ENCODE results near the gene CCR9. TPM values are rescaled to one million over a fixed set of nuclear protein-coding genes. Genes with fewer than 3 reads are reported as not detected.

CCR9 gene
- total RNA-seq, 1 experiment from 2014 or later: not detected

DNA sequence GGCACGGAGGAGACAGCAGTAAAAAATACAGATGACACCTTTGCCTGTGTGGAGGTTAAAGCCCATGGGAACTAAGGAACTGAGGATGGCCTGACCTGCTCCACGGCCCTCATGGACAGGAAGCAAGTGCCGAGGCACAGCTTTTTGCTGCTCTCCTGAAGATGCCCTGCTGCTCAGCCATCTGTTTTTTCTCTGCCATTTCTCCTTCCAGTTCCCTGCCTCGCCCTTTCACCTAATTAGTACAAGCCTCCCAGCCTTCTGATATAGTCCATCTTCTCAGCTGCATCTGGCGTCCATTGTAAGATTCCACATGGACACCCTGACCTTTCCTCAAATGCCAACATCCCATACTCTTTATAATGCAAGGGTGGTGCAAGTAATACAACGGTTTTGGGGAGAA, 45.2 kb downstream of the CCR9 start:
- no peak for DNase-seq (ENCODE audit: low read depth, low spot score)
- ChIA-PET POLR2A (no interaction called here), CTCF (interaction anchor here (0.8 to 1.1 kb wide), 2 partner anchors 148 to 420 kb away, joined by 3 read pairs; no protein-coding TSS in a partner anchor), RAD21 (ENCODE audit: low non-redundant PET in 1 of 2, low total read pairs in 2 of 2, uncharacterized antibody in 2 of 2, unreplicated experiment in 2 of 2) (no interaction called here)
- Histone ChIP-seq H3K4me3 (replicated peaks in 1 of 2; ENCODE audit: low read depth in 1 of 2, low read length in 2 of 2) (no peak overlapping the region), H3K36me3 (ENCODE audit: control insufficient read depth in 1 of 2, insufficient read depth in 2 of 2, low read length in 2 of 2) (peaks cover 28 to 29% of the 10 kb centered on the region in 2 experiments; a peak in 3 of 4 replicates), H3K79me2 (ENCODE audit: insufficient read depth, low read length) (no peaks in the 10 kb centered on the region), H3K9ac (ENCODE audit: low read length) (no peak overlapping the region), H3K4me2 (ENCODE audit: low read length) (no peak overlapping the region), H3K4me1 (ENCODE audit: control insufficient read depth in 1 of 2, insufficient read depth in 2 of 2, low read length in 2 of 2) (no peaks in the 10 kb centered on the region), H3K27me3 (ENCODE audit: insufficient read depth, low read length) (no peaks in the 10 kb centered on the region), H3K9me3 (ENCODE audit: control insufficient read depth in 1 of 2, insufficient read depth in 1 of 2, low read depth in 1 of 2, low read length in 2 of 2) (no peaks in the 10 kb centered on the region), H4K20me1 (ENCODE audit: insufficient read depth) (no peaks in the 10 kb centered on the region), H3K9me2 (ENCODE audit: insufficient read depth) (no peaks in the 10 kb centered on the region), H2AFZ (ENCODE audit: low read depth, low read length, poor library complexity, severe bottlenecking) (no peak overlapping the region), H3K27ac (ENCODE audit: low read depth, low read length) (no peak overlapping the region)
- intact Hi-C loops (cut with micrococcal nuclease): loop anchor here (10.0 kb wide), 1 partner anchor 283 kb away; no protein-coding TSS in a partner anchor
- BruUV-seq (replicated peaks): no TSS peak
- no peak for ATAC-seq
- TF ChIP-seq ELF1 (IDR thresholded peaks at IDR 0.05; ENCODE audit: borderline replicate concordance, low read depth) (no peak), JUND (IDR thresholded peaks at IDR 0.05) (no peak), RAD21 (IDR thresholded peaks at IDR 0.05; ENCODE audit: low read depth) (no peak), EZH2phosphoT487 (IDR thresholded peaks at IDR 0.05; ENCODE audit: borderline replicate concordance) (no peak), CEBPB (IDR thresholded peaks at IDR 0.05; ENCODE audit: low read depth) (no peak), EGR1 (IDR thresholded peaks at IDR 0.05; ENCODE audit: low read depth) (no peak), EZH2 (IDR thresholded peaks at IDR 0.05) (no peak), SRF (IDR thresholded peaks at IDR 0.05; ENCODE audit: low read depth) (no peak), POLR2AphosphoS5 (IDR thresholded peaks at IDR 0.05; ENCODE audit: low read depth, low read length) (no peak)
- TF ChIP-seq, protein P1, sequence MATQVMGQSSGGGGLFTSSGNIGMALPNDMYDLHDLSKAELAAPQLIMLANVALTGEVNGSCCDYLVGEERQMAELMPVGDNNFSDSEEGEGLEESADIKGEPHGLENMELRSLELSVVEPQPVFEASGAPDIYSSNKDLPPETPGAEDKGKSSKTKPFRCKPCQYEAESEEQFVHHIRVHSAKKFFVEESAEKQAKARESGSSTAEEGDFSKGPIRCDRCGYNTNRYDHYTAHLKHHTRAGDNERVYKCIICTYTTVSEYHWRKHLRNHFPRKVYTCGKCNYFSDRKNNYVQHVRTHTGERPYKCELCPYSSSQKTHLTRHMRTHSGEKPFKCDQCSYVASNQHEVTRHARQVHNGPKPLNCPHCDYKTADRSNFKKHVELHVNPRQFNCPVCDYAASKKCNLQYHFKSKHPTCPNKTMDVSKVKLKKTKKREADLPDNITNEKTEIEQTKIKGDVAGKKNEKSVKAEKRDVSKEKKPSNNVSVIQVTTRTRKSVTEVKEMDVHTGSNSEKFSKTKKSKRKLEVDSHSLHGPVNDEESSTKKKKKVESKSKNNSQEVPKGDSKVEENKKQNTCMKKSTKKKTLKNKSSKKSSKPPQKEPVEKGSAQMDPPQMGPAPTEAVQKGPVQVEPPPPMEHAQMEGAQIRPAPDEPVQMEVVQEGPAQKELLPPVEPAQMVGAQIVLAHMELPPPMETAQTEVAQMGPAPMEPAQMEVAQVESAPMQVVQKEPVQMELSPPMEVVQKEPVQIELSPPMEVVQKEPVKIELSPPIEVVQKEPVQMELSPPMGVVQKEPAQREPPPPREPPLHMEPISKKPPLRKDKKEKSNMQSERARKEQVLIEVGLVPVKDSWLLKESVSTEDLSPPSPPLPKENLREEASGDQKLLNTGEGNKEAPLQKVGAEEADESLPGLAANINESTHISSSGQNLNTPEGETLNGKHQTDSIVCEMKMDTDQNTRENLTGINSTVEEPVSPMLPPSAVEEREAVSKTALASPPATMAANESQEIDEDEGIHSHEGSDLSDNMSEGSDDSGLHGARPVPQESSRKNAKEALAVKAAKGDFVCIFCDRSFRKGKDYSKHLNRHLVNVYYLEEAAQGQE (IDR thresholded peaks at IDR 0.05; ENCODE audit: low read depth): no peak

Measured in HCT116 (cell line).